Activated naive CD4-positive, alpha-beta T cell treated with anti-CD3 and anti-CD28 coated beads for 36 hours (primary cell): Measurements from ENCODE around the gene RNF213. TPM values are rescaled to one million over a fixed set of nuclear protein-coding genes. Genes with fewer than 3 reads are reported as not detected.
"Not testable (repeated sequence)": the region's sequence is repeated elsewhere in the genome, so short reads cannot be mapped to it uniquely, and the experiment has no call there.

Experiments used
- CTCF ChIA-PET: fragments of 350-600 bp; sonication (Branson Sonifier 250); formaldehyde crosslinking; loops from one replicate; lab custom pipeline; 2021; ENCODE audit warnings: antibody characterized with exemption; lab: Charles Lee
- DNase-seq: peaks from one replicate; pipeline ENCODE4 v3.0.0-alpha.2; 2020
- H3K27ac Mint-ChIP-seq: one replicate; pipeline ENCODE4 v1.8.0; 2021; ENCODE audit warnings: mild to moderate bottlenecking, mixed read lengths
- H3K27me3 Mint-ChIP-seq: one replicate; pipeline ENCODE4 v1.8.0; 2021; ENCODE audit warnings: low read depth, mixed read lengths
- H3K36me3 Mint-ChIP-seq: one replicate; pipeline ENCODE4 v1.8.0; 2021; ENCODE audit warnings: low read depth, mixed read lengths
- H3K4me1 Mint-ChIP-seq: one replicate; pipeline ENCODE4 v1.8.0; 2021; ENCODE audit warnings: low read depth, mixed read lengths
- H3K4me3 Mint-ChIP-seq: one replicate; pipeline ENCODE4 v1.8.0; 2021; ENCODE audit warnings: mild to moderate bottlenecking, moderate library complexity, mixed read lengths
- H3K9me3 Mint-ChIP-seq: one replicate; pipeline ENCODE4 v1.8.0; 2021; ENCODE audit warnings: mixed read lengths
- intact Hi-C: fragments of 100-400 bp; cut with micrococcal nuclease; formaldehyde crosslinking; loops from one replicate; pipeline ENCODE4 v1.15.1; 2023
- total RNA-seq, 2 experiments: library from RNA; stranded (reverse); gene quantifications; one replicate each; pipeline ENCODE4 v1.2.3, GENCODE V29; 2021

RNF213 gene
- total RNA-seq, 2 experiments from 2014 or later, result 234 to 250 TPM

DNA sequence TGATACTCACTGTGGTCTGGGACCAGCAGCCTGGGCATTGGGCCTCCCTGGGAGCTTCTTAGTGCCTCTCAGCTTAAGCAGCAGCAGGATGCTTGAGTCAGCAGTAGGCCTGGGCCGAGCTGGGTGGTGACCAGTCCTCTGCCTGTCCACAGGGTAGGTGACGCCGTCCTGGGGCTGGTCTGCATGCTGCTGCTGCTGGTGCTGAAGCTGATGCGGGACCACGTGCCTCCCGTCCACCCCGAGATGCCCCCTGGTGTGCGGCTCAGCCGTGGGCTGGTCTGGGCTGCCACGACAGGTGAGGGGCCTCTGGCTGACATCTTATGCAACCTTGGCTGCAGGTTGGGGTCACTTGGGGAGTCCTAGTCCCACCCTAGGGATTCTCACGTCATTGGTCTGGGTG is 33.0 kb upstream of the RNF213 start:
- Mint-ChIP-seq H3K9me3 (peaks cover 8% of the 10 kb centered on the region), H3K4me1 (peaks cover 3% of the 10 kb centered on the region), H3K4me3 (no peak overlapping the region), H3K27me3 (no peaks in the 10 kb centered on the region), H3K27ac (no peak overlapping the region), H3K36me3 (peaks cover 19% of the 10 kb centered on the region)
- CTCF ChIA-PET, result no interaction called here
- no peak for DNase-seq
- intact Hi-C loops, result no loop called here

- H3K4me1 Mint-ChIP-seq, result peaks cover 3% of the 10 kb centered on the region
- DNase-seq, result no peak
- peaks cover 24% of the 10 kb centered on the region for H3K36me3 Mint-ChIP-seq
- H3K4me3 Mint-ChIP-seq, result no peak overlapping the region
- H3K27ac Mint-ChIP-seq, result no peak overlapping the region
- CTCF ChIA-PET, result interaction anchor here (0.6 to 1.0 kb wide), 3 partner anchors 32 to 80 kb away, joined by 3 to 4 read pairs (median 3); no protein-coding TSS in a partner anchor
- no peaks in the 10 kb centered on the region for H3K27me3 Mint-ChIP-seq
- peaks cover 13% of the 10 kb centered on the region for H3K9me3 Mint-ChIP-seq
- intact Hi-C loops, result no loop called here
These were observed 32.2 kb upstream of the RNF213 start for GRCh38 chr17:80228477-80228876.

- Mint-ChIP-seq H3K27me3 (no peaks in the 10 kb centered on the region), H3K36me3 (peaks cover 29% of the 10 kb centered on the region), H3K9me3 (peaks cover 13% of the 10 kb centered on the region), H3K27ac (no peak overlapping the region), H3K4me3 (no peak overlapping the region), H3K4me1 (peaks cover 2% of the 10 kb centered on the region)
- CTCF ChIA-PET, result interaction anchor here (0.6 to 1.0 kb wide), 4 partner anchors 32 to 441 kb away, joined by 3 to 4 read pairs (median 3); no protein-coding TSS in a partner anchor
- intact Hi-C loops, result no loop called here
- DNase-seq, result no peak
These were observed 31.6 kb upstream of the RNF213 start for GRCh38 chr17:80229011-80229410.

DNA sequence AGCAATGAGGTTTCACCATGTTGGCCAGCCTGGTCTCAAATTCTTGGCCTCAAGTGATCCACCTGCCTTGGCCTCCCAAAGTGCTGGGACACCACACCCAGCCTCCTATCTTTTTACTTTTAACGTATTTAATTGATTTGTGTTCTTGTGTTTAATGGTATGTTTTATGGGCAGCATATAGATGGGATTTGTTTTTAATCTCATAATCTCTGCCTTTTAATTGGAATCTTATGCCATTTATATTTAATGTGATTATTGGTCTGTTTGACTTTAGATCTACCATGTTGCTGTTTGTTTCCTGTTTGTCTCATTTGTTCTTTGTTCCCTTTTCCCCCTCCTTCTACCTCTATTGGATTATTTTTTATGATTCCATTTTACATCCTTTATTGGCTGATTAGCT is 28.2 kb upstream of the RNF213 start:
- DNase-seq, result no peak
- Mint-ChIP-seq H3K27ac (no peak overlapping the region), H3K9me3 (peaks cover 17% of the 10 kb centered on the region), H3K36me3 (peaks cover 35% of the 10 kb centered on the region), H3K4me3 (no peak overlapping the region), H3K27me3 (no peaks in the 10 kb centered on the region), H3K4me1 (no peaks in the 10 kb centered on the region)
- CTCF ChIA-PET, result no interaction called here
- intact Hi-C loops, result no loop called here

GRCh38 chr17:80233202-80233601 is 27.4 kb upstream of the RNF213 start:
- no peaks in the 10 kb centered on the region for H3K4me1 Mint-ChIP-seq
- H3K27ac Mint-ChIP-seq, result no peak overlapping the region
- intact Hi-C loops, result no loop called here
- no peaks in the 10 kb centered on the region for H3K27me3 Mint-ChIP-seq
- peaks cover 17% of the 10 kb centered on the region for H3K9me3 Mint-ChIP-seq
- no peak for DNase-seq
- CTCF ChIA-PET, result no interaction called here
- H3K4me3 Mint-ChIP-seq, result no peak overlapping the region
- peaks cover 35% of the 10 kb centered on the region for H3K36me3 Mint-ChIP-seq

DNA sequence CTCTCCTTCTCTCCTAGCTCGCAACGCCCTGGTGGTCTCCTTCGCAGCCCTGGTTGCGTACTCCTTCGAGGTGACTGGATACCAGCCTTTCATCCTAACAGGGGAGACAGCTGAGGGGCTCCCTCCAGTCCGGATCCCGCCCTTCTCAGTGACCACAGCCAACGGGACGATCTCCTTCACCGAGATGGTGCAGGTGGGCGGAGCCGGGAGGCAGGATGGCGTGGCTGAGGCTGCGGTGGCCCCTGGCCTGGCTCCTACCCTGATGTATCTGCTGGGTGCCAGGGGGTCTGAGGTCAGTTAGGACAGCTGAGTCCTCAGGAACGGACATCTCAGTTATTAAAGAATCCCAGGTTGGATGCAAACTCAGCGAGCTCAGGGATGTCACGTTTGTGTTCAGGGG is 23.7 kb upstream of the RNF213 start:
- Mint-ChIP-seq H3K27me3 (no peaks in the 10 kb centered on the region), H3K9me3 (peaks cover 12% of the 10 kb centered on the region), H3K4me1 (no peaks in the 10 kb centered on the region), H3K4me3 (no peak overlapping the region), H3K27ac (no peak overlapping the region), H3K36me3 (peaks cover 27% of the 10 kb centered on the region)
- CTCF ChIA-PET, result no interaction called here
- intact Hi-C loops, result no loop called here
- no peak for DNase-seq

GRCh38 chr17:80237386-80237785 is 23.3 kb upstream of the RNF213 start:
- Mint-ChIP-seq H3K36me3 (peaks cover 23% of the 10 kb centered on the region), H3K27ac (no peak overlapping the region), H3K4me3 (no peak overlapping the region), H3K4me1 (no peaks in the 10 kb centered on the region), H3K27me3 (no peaks in the 10 kb centered on the region), H3K9me3 (peaks cover 11% of the 10 kb centered on the region)
- no peak for DNase-seq
- intact Hi-C loops, result no loop called here
- CTCF ChIA-PET, result interaction anchor here (0.8 to 1.4 kb wide), 2 partner anchors 15 to 136 kb away, joined by 3 to 4 read pairs; partner anchors contain the start of gene GAA

GRCh38 chr17:80242505-80242904 is 18.1 kb upstream of the RNF213 start:
- no peaks in the 10 kb centered on the region for H3K4me1 Mint-ChIP-seq
- no peak for DNase-seq
- CTCF ChIA-PET, result no interaction called here
- no peaks in the 10 kb centered on the region for H3K9me3 Mint-ChIP-seq
- intact Hi-C loops, result no loop called here
- no peak overlapping the region for H3K27ac Mint-ChIP-seq
- no peak overlapping the region for H3K4me3 Mint-ChIP-seq
- H3K36me3 Mint-ChIP-seq, result peaks cover 6% of the 10 kb centered on the region
- H3K27me3 Mint-ChIP-seq, result no peaks in the 10 kb centered on the region

- no peak for DNase-seq
- Mint-ChIP-seq H3K4me1 (no peaks in the 10 kb centered on the region), H3K9me3 (no peaks in the 10 kb centered on the region), H3K36me3 (peaks cover 3% of the 10 kb centered on the region), H3K4me3 (no peak overlapping the region), H3K27ac (no peak overlapping the region), H3K27me3 (no peaks in the 10 kb centered on the region)
- intact Hi-C loops, result no loop called here
- CTCF ChIA-PET, result interaction anchor here (1.2 kb wide), 1 partner anchor 48 kb away, joined by 3 read pairs; no protein-coding TSS in a partner anchor
These were observed 16.9 kb upstream of the RNF213 start for GRCh38 chr17:80243526-80244433.

DNA sequence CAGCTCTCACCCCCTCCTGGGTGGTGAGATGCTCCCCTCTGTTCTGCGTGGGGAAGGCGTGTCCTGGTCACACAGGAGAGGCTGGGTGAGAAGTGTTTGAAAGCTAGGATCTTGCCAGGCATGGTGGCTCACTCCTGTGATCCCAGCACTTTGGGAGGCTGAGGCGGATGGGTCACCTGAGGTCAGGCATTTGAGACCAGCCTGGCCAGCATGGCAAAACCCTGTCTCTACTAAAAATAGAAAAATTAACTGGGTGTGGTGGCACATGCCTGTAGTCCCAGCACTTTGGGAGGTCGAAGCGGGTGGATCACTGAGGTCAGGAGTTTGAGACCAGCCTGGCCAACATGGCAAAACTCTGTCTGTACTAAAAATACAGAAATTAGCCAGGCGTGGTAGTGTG is 16.2 kb upstream of the RNF213 start:
- CTCF ChIA-PET, H3K9me3 Mint-ChIP-seq, intact Hi-C loops, DNase-seq, H3K4me3 Mint-ChIP-seq, H3K4me1 Mint-ChIP-seq, H3K27ac Mint-ChIP-seq, H3K27me3 Mint-ChIP-seq, H3K36me3 Mint-ChIP-seq: not testable (repeated sequence)

DNA sequence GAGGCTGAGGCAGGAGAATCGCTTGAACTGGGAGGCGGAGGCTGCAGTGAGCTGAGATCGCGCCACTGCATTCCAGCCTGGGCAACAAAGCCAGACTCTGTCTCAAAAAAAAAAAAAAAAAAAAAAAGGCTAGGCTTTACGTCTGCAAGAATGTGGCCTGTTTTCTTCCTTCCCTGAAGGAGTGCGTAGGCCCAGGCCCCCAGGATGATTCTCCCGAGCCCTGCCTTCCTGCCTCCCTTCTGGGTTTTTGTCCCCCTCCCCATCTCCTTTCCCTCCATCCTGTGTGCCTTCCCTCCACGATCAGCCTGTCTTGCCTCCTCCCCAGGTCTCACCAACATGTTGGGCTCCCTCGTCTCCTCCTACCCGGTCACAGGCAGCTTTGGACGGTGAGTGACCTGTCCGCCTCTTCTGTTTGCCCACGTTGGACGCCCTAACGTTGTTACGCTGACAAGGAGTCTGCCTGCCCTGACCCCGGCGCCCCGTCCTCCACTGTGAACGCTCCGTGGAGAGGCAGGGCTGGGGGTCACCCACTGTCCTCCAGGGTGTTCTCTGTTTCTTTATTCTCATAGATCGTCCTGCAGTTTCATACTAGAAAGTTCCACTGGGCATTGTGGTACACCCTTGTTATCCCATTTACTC is 15.7 kb upstream of the RNF213 start:
- no peaks in the 10 kb centered on the region for H3K27me3 Mint-ChIP-seq
- no peak for DNase-seq
- H3K27ac Mint-ChIP-seq, result no peak overlapping the region
- H3K4me1 Mint-ChIP-seq, result no peaks in the 10 kb centered on the region
- H3K4me3 Mint-ChIP-seq, result no peak overlapping the region
- CTCF ChIA-PET, result no interaction called here
- intact Hi-C loops, result no loop called here
- H3K9me3 Mint-ChIP-seq, result no peaks in the 10 kb centered on the region
- H3K36me3 Mint-ChIP-seq, result peaks cover 3% of the 10 kb centered on the region

GRCh38 chr17:80245566-80246265 is 14.9 kb upstream of the RNF213 start:
- DNase-seq, result no peak

More at GRCh38 chr17:80245566-80246265, 14.9 kb upstream of the RNF213 start:
- CTCF ChIA-PET, result no interaction called here
- Mint-ChIP-seq H3K4me1 (no peaks in the 10 kb centered on the region), H3K4me3 (no peak overlapping the region), H3K9me3 (no peaks in the 10 kb centered on the region), H3K36me3 (peaks cover 3% of the 10 kb centered on the region), H3K27ac (no peak overlapping the region), H3K27me3 (no peaks in the 10 kb centered on the region)
- intact Hi-C loops, result no loop called here
